Left colon (tissue), 2 donors: Measurements from ENCODE around the gene THAP8. TPM values are rescaled to one million over a fixed set of nuclear protein-coding genes. Genes with fewer than 3 reads are reported as not detected.

Experiments
- ATAC-seq: fragments of 200-7000 bp; cut with Tn5 transposase; one replicate; pipeline ENCODE4 v1.9.1; 2020; ENCODE audit warnings: mild to moderate bottlenecking, moderate library complexity
- DNase-seq, 2 donors: peaks; one replicate each; pipeline ENCODE4 v3.0.0-alpha.2; 2020
- intact Hi-C, 2 donors: fragments of 100-400 bp; cut with DNase I in 1 of 2; cut with micrococcal nuclease in 1 of 2; formaldehyde crosslinking; loops; one replicate each; pipeline versions ENCODE4 v1.11.2 to v1.14.0; 2022; cut with DNase I, micrococcal nuclease
- total RNA-seq, 2 donors: library from RNA; stranded (reverse); fragmentation: NEBNext Ultra II Directional; extraction: Animal tissue kit (Norgen Biotek cat#: 25700); gene quantifications; one replicate each; pipeline ENCODE4 v1.2.1, GENCODE V29; 2021
- donor health status: DM: no; HTN: no; CAD: no.
- donor health status: DM: yes; HTN: yes; CAD: no.

Gene THAP8
- total RNA-seq, 2 donors from 2014 or later = 3.6 to 4.5 TPM

- peak; percentile 69 for ATAC-seq
- DNase-seq = peak; percentile 74 to 77
- intact Hi-C loops = no loop called here
Observed at GRCh38 chr19:36009220-36009619, 44.9 kb downstream of the THAP8 start.

- peak; percentile 91 for ATAC-seq
- peak; percentile 77 to 87 for DNase-seq
- intact Hi-C loops = no loop called here
Observed at GRCh38 chr19:36008336-36008978, 45.6 kb downstream of the THAP8 start, which contains the start of gene SYNE4. TSS of gene SYNE4 (minus strand) at chr19:36008813. CDS start at chr19:36008681, 132 bp downstream.

GRCh38 chr19:36006955-36007354, 47.1 kb downstream of the THAP8 start:
- ATAC-seq (no peak), DNase-seq (no peak)
- intact Hi-C loops = no loop called here

- no peak for ATAC-seq
Observed at GRCh38 chr19:36003284-36003683, 50.8 kb downstream of the THAP8 start.

GRCh38 chr19:36001605-36002004, 52.5 kb downstream of the THAP8 start:
- intact Hi-C loops = no loop called here
- DNase-seq (no peak), ATAC-seq (no peak)

More at GRCh38 chr19:36003284-36003683, 50.8 kb downstream of the THAP8 start:
- intact Hi-C loops = no loop called here
- no peak for DNase-seq

- no peak for ATAC-seq
- intact Hi-C loops = no loop called here
- no peak for DNase-seq
Observed at GRCh38 chr19:35996777-35997176, 57.3 kb downstream of the THAP8 start.

- intact Hi-C loops = no loop called here
- DNase-seq (peak; percentile 98), ATAC-seq (peak; percentile 96)
Observed at GRCh38 chr19:35995048-35995993, 58.8 kb downstream of the THAP8 start, which contains the start of gene SDHAF1. TSS of gene SDHAF1 (plus strand) at chr19:35995188. CDS start at chr19:35995275, 87 bp downstream.

- DNase-seq (peak in 1 of 2 donors; percentile 45), ATAC-seq (peak; percentile 12)
- intact Hi-C loops = no loop called here
Observed at GRCh38 chr19:35993923-35994598, 60.0 kb downstream of the THAP8 start.

GRCh38 chr19:35992907-35993765, 60.9 kb downstream of the THAP8 start:
- ATAC-seq = no peak
- DNase-seq = no peak
- intact Hi-C loops = no loop called here

- intact Hi-C loops = no loop called here
- ATAC-seq = no peak
- no peak for DNase-seq
Observed at GRCh38 chr19:35991731-35992450, 62.2 kb downstream of the THAP8 start.

GRCh38 chr19:35990771-35991730, 63.0 kb downstream of the THAP8 start:
- intact Hi-C loops = no loop called here
- ATAC-seq (no peak), DNase-seq (no peak)

GRCh38 chr19:35990156-35990555, 63.9 kb downstream of the THAP8 start:
- intact Hi-C loops = no loop called here
- DNase-seq (no peak), ATAC-seq (no peak)

- intact Hi-C loops = no loop called here
- no peak for ATAC-seq
- DNase-seq = no peak
Observed at GRCh38 chr19:35988824-35989223, 65.3 kb downstream of the THAP8 start.

GRCh38 chr19:35987571-35987896, 66.6 kb downstream of the THAP8 start:
- DNase-seq (no peak), ATAC-seq (no peak)
- intact Hi-C loops = no loop called here

GRCh38 chr19:35986664-35987570, 67.2 kb downstream of the THAP8 start:
- intact Hi-C loops = no loop called here
- DNase-seq = peak; percentile 35 to 50
- ATAC-seq = peak; percentile 34

GRCh38 chr19:35986111-35986510, 68.0 kb downstream of the THAP8 start:
- DNase-seq = no peak
- intact Hi-C loops = no loop called here
- ATAC-seq = no peak
